Coronary artery (tissue), 2 donors: ENCODE data around the gene PHOSPHO2.
A peak's percentile ranks its signal among the peaks of the same experiment; 100 is the strongest.
"Not testable (repeated sequence)": the region's sequence is repeated elsewhere in the genome, so short reads cannot be mapped to it uniquely, and the experiment has no call there.

Experiments
- DNase-seq: peaks from one replicate; pipeline ENCODE4 v3.0.0-alpha.2; 2017; ENCODE audit warnings: low spot score
- H3K27ac ChIP-seq, 2 donors: fragments of 200-600 bp; sonication (generic); one replicate each; pipeline ENCODE4 v1.5.1; 2016 to 2019
- H3K4me3 ChIP-seq: fragments of 200-600 bp; sonication (generic); 2 replicates; pipeline ENCODE4 v1.5.1; 2016; ENCODE audit warnings: mild to moderate bottlenecking, moderate library complexity
- TF ChIP-seq, protein P1 (sequence below): fragments of 200-600 bp; sonication (generic); IDR thresholded peaks from one replicate; pipeline ENCODE4 v1.5.1; 2019; ENCODE audit warnings: antibody characterized with exemption

The PHOSPHO2 gene

DNA sequence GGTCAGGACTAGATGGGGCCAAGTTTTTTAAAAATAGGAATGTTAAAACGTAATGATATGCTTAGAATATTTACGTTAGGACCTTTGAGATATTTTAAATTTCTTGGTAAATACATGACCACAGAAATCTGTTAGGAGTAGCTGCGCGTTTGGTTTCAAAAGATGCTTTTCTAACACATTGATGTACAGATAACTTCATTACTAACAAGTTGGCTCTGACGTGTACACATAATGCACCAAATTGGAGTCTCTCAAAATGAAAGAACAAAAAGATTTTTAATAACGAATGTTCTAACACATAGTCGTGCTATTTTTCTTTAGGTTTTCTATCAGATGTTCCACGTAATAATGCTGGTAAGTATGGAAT, 608 bp downstream of the PHOSPHO2 start:
- no peak for DNase-seq
- H3K4me3 ChIP-seq, result peak overlapping the region; percentile 94
- TF ChIP-seq, protein P1, sequence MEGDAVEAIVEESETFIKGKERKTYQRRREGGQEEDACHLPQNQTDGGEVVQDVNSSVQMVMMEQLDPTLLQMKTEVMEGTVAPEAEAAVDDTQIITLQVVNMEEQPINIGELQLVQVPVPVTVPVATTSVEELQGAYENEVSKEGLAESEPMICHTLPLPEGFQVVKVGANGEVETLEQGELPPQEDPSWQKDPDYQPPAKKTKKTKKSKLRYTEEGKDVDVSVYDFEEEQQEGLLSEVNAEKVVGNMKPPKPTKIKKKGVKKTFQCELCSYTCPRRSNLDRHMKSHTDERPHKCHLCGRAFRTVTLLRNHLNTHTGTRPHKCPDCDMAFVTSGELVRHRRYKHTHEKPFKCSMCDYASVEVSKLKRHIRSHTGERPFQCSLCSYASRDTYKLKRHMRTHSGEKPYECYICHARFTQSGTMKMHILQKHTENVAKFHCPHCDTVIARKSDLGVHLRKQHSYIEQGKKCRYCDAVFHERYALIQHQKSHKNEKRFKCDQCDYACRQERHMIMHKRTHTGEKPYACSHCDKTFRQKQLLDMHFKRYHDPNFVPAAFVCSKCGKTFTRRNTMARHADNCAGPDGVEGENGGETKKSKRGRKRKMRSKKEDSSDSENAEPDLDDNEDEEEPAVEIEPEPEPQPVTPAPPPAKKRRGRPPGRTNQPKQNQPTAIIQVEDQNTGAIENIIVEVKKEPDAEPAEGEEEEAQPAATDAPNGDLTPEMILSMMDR, result no peak
- H3K27ac ChIP-seq, result peak overlapping the region in 1 of 2 donors; percentile 84

DNA sequence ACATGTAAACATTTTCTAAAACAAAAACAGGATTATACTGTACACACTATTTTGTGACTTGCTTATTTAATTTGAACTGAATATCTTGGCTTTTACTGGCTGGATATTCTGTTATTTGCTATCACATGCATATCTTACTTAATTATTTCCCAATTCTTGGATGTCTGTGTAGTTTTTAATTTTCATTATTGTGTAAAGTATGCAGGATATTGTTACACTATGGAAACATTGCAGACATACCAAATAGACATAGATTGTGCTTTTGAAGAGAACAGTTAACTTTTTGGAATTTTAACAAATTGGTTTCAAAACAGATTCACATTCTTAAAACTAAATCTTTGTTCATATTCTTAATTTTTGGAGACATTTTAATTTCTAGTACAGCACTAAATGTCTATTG, 2.1 kb downstream of the PHOSPHO2 start:
- TF ChIP-seq, protein P1, result no peak
- no peak for DNase-seq
- Histone ChIP-seq H3K4me3 (no peak overlapping the region), H3K27ac (no peak overlapping the region)

DNA sequence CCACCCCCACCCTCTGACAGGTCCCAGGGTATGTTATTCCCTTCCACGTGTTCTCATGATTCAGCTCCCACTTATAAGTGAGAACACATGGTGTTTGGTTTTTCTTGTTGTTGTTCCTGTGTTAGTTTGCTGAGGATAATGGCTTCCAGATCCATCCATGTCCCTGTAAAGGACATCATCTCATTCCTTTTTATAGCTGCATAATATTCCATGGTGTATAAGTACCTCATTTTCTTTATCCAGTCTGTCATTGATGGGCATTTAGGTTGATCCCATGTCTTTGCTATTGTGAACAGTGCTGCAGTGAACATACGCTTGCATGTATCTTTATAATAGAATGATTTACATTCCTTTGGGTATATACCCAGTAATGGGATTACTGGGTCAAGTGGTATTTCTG, 4.9 kb downstream of the PHOSPHO2 start:
- H3K4me3 ChIP-seq, DNase-seq, H3K27ac ChIP-seq: not testable (repeated sequence)

DNA sequence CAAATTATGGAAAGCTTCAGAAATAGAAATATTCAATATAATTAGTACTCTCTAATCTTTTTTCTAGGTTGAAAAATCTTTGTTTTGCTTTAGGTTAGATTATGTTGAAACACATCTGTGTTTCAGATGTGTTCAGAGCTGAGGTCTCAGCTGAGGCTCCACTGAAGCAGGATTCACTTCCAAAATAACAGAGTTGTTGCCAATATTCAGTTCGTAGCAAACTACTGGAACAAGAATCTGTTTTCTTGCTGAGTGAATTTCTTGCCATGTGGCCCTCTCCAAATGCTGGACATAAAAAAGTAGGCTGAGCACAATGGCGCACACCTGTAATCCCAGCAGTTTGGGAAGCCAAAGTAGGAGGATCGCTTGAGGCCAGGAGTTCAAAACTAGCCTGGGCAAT, 8.7 kb downstream of the PHOSPHO2 start:
- no peak for DNase-seq
- TF ChIP-seq, protein P1, result no peak
- Histone ChIP-seq H3K27ac (no peak overlapping the region), H3K4me3 (no peak overlapping the region)

DNA sequence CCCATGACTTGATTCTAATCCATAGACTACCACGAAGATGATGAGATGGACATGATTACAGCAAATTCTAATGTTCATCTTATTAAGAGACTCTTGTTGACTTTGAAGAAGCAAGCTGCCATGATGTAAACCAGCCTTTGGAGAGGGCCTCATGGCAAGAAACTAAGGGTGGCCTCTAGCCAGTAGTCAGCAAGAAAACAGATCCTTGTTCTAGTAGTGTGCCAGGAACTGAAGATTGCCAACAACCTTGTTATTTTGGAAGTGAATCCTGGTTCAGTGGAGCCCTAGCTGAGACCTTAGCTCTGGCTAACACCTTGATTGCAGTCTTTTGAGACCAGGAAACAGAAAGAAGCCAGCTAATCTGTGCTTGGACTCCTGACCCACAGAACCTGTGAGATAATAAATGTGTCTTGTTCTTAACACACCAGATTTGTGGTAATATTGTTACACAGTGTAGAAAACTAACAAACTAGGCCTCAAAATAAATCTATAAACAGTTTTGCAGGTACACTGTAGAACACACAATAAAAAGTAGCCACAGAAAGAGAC, 10.0 kb downstream of the PHOSPHO2 start:
- no peak for DNase-seq
- no peak overlapping the region for H3K27ac ChIP-seq
- TF ChIP-seq, protein P1, result no peak
- H3K4me3 ChIP-seq, result no peak overlapping the region

DNA sequence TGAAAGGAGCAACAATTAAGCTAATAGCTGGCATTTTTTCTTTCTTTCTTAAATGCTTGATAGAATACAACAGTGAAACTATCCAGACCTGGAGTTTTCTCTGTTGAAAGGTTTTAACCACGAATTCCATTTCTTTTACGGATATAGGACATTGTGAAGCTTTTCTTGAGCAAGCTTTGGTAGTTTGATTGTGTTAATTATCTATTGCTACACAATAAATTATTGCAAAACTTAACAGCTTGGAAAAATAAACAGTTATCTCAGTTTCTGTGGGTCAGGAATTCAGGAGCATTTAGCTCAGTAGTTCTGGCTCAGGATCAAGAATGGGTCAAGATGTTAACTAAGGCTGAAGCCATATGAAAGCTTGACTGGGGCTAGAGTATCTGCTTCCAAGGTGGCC, 11.7 kb downstream of the PHOSPHO2 start:
- Histone ChIP-seq H3K4me3 (no peak overlapping the region), H3K27ac (no peak overlapping the region)
- DNase-seq, result no peak
- TF ChIP-seq, protein P1, result no peak

DNA sequence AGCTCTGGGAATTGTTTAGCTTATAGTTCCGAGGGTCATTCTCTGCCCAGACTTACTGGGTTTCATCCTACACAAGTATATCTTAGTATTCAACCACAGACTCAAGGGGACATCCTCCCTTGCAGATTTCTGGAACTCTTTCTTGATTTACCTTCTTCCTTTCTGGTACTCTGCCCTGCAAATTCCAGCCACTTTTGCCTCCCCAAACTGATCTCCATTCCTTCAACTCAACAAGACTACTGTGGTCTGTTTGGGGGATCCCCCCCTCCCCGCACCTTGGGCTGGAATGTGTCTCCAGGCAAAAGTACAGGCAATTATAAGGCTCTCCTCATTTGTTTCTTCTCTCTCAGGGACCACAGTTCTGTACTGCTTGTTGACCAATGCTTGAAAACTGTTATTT, 13.4 kb downstream of the PHOSPHO2 start:
- Histone ChIP-seq H3K4me3 (no peak overlapping the region), H3K27ac (no peak overlapping the region)
- no peak for DNase-seq
- TF ChIP-seq, protein P1, result no peak

DNA sequence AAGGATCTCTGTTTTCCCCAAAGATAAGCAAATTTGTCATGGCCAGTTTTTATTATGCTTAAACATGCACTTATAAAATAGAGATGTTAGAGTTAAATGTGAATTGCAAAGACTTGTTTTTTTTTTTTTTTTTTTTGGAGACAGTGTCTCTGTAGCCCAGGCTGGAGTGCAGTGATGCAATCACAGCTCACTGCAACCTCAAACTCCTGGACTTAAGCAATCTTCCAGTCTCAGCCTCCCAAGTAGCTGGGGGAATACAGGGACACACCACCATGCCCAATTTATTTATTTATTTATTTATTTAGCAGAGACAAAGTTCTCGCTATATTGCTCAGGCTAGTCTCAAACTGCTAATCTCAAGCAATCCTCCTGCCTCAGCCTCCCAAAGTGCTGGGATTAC, 15.1 kb downstream of the PHOSPHO2 start:
- Histone ChIP-seq H3K4me3 (no peak overlapping the region), H3K27ac (no peak overlapping the region)
- DNase-seq, result no peak
- TF ChIP-seq, protein P1, result no peak
